Keratinocyte (primary cell): ENCODE results near the gene ADM5. TPM values are rescaled to one million over a fixed set of nuclear protein-coding genes. Genes with fewer than 3 reads are reported as not detected.

Source experiments
- DNase-seq: peaks from one replicate; pipeline ENCODE4 v3.0.0-alpha.2; 2011; ENCODE audit warnings: low read depth, missing footprints, low spot score
- FAIRE-seq: peaks from 2 replicates; lab custom pipeline; 2011; peaks lifted over from hg19 to GRCh38; lab: Jason Lieb, UNC
- H2AFZ ChIP-seq: 2 replicates; pipeline ENCODE4 v1.6.0; 2012; ENCODE audit warnings: low read length, control low read depth, inconsistent platforms; ENCODE audit not compliant: control insufficient read depth
- H3K27ac ChIP-seq: 2 replicates; pipeline ENCODE4 v1.5.1; 2011; ENCODE audit warnings: low read length; ENCODE audit not compliant: control insufficient read depth, insufficient read depth
- H3K27me3 ChIP-seq: 3 replicates; pipeline ENCODE4 v1.6.0; 2011; ENCODE audit warnings: low read length; ENCODE audit not compliant: control insufficient read depth, insufficient read depth; ENCODE audit errors: extremely low read depth
- H3K36me3 ChIP-seq, 2 experiments: 2 replicates in 1 of 2; 3 replicates in 1 of 2; pipeline ENCODE4 v1.5.1; 2011; ENCODE audit warnings: low read length in 2 of 2, mild to moderate bottlenecking in 1 of 2; ENCODE audit not compliant: control insufficient read depth in 2 of 2, insufficient read depth in 2 of 2; ENCODE audit errors: extremely low read depth in 1 of 2
- H3K4me1 ChIP-seq: 3 replicates; pipeline ENCODE4 v1.5.1; 2011; ENCODE audit warnings: low read length; ENCODE audit not compliant: control insufficient read depth, insufficient read depth; ENCODE audit errors: extremely low read depth
- H3K4me2 ChIP-seq: 3 replicates; pipeline ENCODE4 v1.6.0; 2011; ENCODE audit warnings: low read depth, low read length; ENCODE audit not compliant: control insufficient read depth, insufficient read depth; ENCODE audit errors: extremely low read depth
- H3K4me3 ChIP-seq, 3 experiments: fragments of 200-600 bp in 1 of 3; sonication (generic) in 1 of 3; 2 replicates in 2 of 3; 3 replicates in 1 of 3; pipeline ENCODE4 v1.5.1; 2011 to 2016; ENCODE audit warnings: low read length in 3 of 3, mild to moderate bottlenecking in 3 of 3, control low read depth in 2 of 3, inconsistent platforms in 1 of 3, low read depth in 1 of 3, mixed read lengths in 1 of 3, mixed run types in 1 of 3, moderate library complexity in 1 of 3; ENCODE audit not compliant: control insufficient read depth in 2 of 3, insufficient read depth in 2 of 3; ENCODE audit errors: extremely low read depth in 1 of 3
- H3K79me2 ChIP-seq: 2 replicates; pipeline ENCODE4 v1.6.0; 2012; ENCODE audit warnings: low read length; ENCODE audit not compliant: control insufficient read depth, insufficient read depth
- H3K9ac ChIP-seq: 3 replicates; pipeline ENCODE4 v1.6.0; 2011; ENCODE audit warnings: low read length; ENCODE audit not compliant: control insufficient read depth, insufficient read depth; ENCODE audit errors: extremely low read depth
- H3K9me1 ChIP-seq: 3 replicates; pipeline ENCODE4 v1.6.0; 2011; ENCODE audit warnings: low read length; ENCODE audit not compliant: control insufficient read depth, insufficient read depth; ENCODE audit errors: extremely low read depth
- H3K9me3 ChIP-seq: 2 replicates; pipeline ENCODE4 v1.5.1; 2012; ENCODE audit warnings: low read depth, low read length; ENCODE audit not compliant: control insufficient read depth
- H4K20me1 ChIP-seq: 3 replicates; pipeline ENCODE4 v1.6.0; 2011; ENCODE audit warnings: low read length; ENCODE audit not compliant: control insufficient read depth, insufficient read depth; ENCODE audit errors: extremely low read depth
- CTCF ChIP-seq, 3 experiments: IDR thresholded peaks in 1 of 3; conservative IDR thresholded peaks in 1 of 3; optimal IDR thresholded peaks in 1 of 3; 2 replicates in 2 of 3; 3 replicates in 1 of 3; pipeline versions ENCODE3 to v1.5.1; 2011; ENCODE audit warnings: low read length in 3 of 3, mild to moderate bottlenecking in 3 of 3, moderate library complexity in 2 of 3, control low read depth in 1 of 3, inconsistent platforms in 1 of 3; ENCODE audit not compliant: insufficient read depth in 2 of 3; ENCODE audit errors: extremely low read depth in 1 of 3
- EZH2 ChIP-seq: IDR thresholded peaks from one replicate; pipeline ENCODE4 v1.6.1; 2012; ENCODE audit warnings: inconsistent platforms, mild to moderate bottlenecking, low read length, moderate library complexity
- dilution Hi-C: fragments of 300-500 bp; cut with MboI; formaldehyde crosslinking; loops from one replicate; pipeline ENCODE4 v1.7.0; 2020; ENCODE audit warnings: low sequenced_read_pairs; ENCODE audit not compliant: extremely low pct_ligation_motif_present
- polyA plus RNA-seq, 5 experiments: library from polyadenylated mRNA; depleted of rRNA in 3 of 5; stranded (reverse) in 3 of 5; stranded (forward) in 1 of 5; unstranded in 1 of 5; fragments of >200 nt; gene quantifications; 1 replicate in 1 of 5; 2 replicates in 3 of 5; 3 replicates in 1 of 5; pipeline versions ENCODE4 v1.2.1 to v1.2.3, GENCODE V29; 2011 to 2012; ENCODE audit warnings: missing spikeins in 2 of 5, low read depth in 1 of 5, low replicate concordance in 1 of 5

Gene ADM5
- polyA plus RNA-seq, 1 donor (not counting 4 experiments of a cell fraction or from before 2014, with no cell fraction given), result 0.73 TPM

DNA sequence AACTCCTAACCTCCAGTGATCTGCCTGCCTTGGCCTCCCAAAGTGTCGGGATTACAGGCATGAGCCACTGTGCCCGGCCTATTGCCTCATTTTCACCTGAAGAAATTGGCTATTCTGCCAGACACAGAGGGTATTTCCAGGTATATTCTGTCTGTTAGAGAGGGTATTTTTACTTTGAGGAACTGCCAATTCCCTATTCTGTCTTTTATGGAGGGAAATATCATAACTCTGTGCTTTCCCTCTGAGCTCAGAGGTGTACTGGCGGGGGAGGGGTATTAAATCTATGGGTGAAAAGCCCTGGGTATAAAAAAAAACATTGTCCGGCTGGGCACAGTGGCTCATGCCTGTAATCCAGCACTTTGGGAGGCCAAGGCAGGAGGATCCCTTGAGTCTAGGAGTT is 48.9 kb downstream of the ADM5 start:
- Histone ChIP-seq H3K9me3 (no peaks in the 10 kb centered on the region), H3K79me2 (no peaks in the 10 kb centered on the region), H3K36me3 (no peaks in the 10 kb centered on the region), H3K4me3 (no peak overlapping the region), H3K4me2 (no peak overlapping the region), H2AFZ (no peak overlapping the region), H3K27me3 (no peaks in the 10 kb centered on the region), H3K4me1 (peaks cover 6% of the 10 kb centered on the region), H4K20me1 (no peaks in the 10 kb centered on the region), H3K9me1 (no peaks in the 10 kb centered on the region), H3K27ac (no peak overlapping the region), H3K9ac (no peak overlapping the region)
- TF ChIP-seq CTCF (optimal IDR thresholded peaks at IDR 0.05 in 1 of 3, IDR thresholded peaks at IDR 0.05 in 1 of 3, conservative IDR thresholded peaks at IDR 0.05 in 1 of 3; ENCODE audit: extremely low read depth in 1 of 3, insufficient read depth in 2 of 3, low read length in 3 of 3) (no peak), EZH2 (no peak)
- FAIRE-seq (no peak), DNase-seq (no peak)
- dilution Hi-C loops, result no loop called here

GRCh38 chr19:49739098-49739497 is 49.7 kb downstream of the ADM5 start:
- DNase-seq (no peak), FAIRE-seq (no peak)
- Histone ChIP-seq H3K9ac (no peak overlapping the region), H3K27ac (no peak overlapping the region), H3K27me3 (no peaks in the 10 kb centered on the region), H3K4me2 (no peak overlapping the region), H3K36me3 (no peaks in the 10 kb centered on the region), H2AFZ (no peak overlapping the region), H3K9me1 (no peaks in the 10 kb centered on the region), H3K4me3 (no peak overlapping the region), H3K79me2 (no peaks in the 10 kb centered on the region), H3K9me3 (no peaks in the 10 kb centered on the region), H3K4me1 (peaks cover 6% of the 10 kb centered on the region), H4K20me1 (no peaks in the 10 kb centered on the region)
- TF ChIP-seq EZH2 (no peak), CTCF (optimal IDR thresholded peaks at IDR 0.05 in 1 of 3, IDR thresholded peaks at IDR 0.05 in 1 of 3, conservative IDR thresholded peaks at IDR 0.05 in 1 of 3; ENCODE audit: extremely low read depth in 1 of 3, insufficient read depth in 2 of 3, low read length in 3 of 3) (no peak)
- dilution Hi-C loops, result no loop called here
